Measurements from ENCODE around the gene ACAA1.
"Not testable (repeated sequence)": the region's sequence is repeated elsewhere in the genome, so short reads cannot be mapped to it uniquely, and the experiment has no call there.

The ACAA1 gene, protein sequence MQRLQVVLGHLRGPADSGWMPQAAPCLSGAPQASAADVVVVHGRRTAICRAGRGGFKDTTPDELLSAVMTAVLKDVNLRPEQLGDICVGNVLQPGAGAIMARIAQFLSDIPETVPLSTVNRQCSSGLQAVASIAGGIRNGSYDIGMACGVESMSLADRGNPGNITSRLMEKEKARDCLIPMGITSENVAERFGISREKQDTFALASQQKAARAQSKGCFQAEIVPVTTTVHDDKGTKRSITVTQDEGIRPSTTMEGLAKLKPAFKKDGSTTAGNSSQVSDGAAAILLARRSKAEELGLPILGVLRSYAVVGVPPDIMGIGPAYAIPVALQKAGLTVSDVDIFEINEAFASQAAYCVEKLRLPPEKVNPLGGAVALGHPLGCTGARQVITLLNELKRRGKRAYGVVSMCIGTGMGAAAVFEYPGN

GRCh38 chr3:38136777-38137614 is at the start of gene ACAA1:
TSS of gene ACAA1 (minus strand) at chr3:38137127. CDS start at chr3:38137035, 92 bp downstream.
- DNase-seq = peak; percentile 92

GRCh38 chr3:38177181-38177580 is 40.3 kb upstream of the ACAA1 start:
- no peak for DNase-seq

GRCh38 chr3:38173834-38174418 is 37.0 kb upstream of the ACAA1 start:
- DNase-seq = no peak

DNA sequence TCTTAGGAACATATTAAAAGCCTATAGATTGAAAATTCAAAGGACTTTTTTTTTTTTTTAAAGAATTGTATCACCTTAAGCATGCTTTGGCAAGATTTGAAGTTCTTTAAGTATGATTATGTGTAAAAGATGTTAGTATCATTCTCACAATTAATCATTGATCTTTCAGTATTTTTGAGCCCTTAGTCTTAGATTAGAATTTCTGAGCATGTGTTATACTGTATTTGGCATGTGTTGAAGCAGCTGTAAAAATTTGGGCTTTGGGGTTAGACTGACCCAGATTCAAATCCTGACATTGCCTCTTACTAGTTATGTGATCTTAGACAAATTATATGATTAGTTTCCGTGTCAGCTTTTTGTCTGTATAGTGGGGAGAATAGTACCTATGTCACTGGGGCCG is 34.7 kb upstream of the ACAA1 start:
- DNase-seq = no peak

DNA sequence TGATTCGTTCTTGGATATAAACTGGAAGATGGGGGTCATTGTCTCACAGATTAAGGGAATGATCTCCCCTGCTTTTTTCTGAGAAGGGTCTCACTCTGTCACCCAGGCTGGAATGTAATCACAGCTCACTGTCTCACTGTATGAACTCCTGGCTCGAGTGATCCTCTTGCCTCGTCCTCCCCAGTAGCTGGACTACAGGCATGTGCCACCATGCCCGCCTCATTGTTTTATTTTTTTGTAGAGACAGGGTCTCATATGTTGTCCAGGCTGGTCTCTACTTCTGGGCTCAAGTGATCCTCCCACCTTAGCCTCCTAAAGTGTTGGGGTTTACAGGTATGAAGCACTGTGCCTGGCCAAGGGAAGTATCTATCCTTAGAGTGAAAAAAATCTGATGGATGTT is 33.8 kb upstream of the ACAA1 start:
- no peak for DNase-seq

DNA sequence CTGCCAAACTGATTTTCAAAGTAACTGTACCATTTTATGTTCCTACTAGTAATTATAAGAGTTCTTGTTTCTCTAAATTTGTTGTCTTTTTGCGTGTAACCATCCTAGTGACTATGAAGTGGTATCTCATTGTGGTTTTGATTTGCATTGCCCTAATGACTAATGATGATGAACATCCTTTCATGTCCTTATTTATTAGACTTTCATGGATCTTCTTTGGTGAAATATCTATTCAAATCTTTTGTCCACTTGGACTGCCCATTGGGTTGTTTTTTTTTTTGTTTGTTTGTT is 32.0 kb upstream of the ACAA1 start:
- no peak for DNase-seq

DNA sequence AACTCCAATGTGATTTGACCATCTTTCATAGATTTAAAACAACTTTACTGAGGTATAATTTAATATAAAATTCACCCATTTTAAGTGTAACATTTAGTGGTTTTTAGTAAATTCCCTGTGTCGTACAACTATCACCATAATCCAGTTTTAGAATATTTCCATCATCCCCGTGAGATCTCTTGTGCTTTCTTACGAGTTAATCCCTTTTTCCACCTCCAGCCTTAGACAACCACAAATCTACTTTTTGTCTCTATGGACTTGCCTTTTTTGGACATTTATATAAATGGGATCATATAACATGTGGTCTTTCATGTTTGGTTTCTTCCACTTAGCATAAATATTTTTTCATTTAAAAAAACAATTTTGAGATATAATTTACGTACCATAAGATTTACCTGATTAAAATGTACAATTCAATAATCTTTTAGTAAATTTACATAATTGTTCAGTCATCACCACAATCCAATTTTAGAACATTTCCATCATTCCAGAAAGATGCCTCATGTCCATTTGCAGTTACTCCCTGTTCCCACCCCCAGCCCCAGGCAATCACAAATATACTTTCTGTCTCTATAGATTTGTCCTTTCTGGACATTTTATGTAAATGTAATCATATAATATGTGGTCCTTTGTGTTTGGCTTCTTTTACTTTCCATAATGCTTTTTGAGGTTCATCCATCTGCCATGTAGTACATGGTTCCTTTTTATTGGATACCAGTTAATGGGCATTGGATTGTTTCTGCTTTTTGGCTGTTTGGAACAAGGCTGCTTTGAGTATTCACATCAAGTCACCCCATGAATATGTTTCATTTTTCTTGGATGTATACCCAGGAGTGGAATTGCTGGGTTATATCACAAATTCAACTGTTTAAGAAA is 31.5 kb upstream of the ACAA1 start:
- DNase-seq = no peak

DNA sequence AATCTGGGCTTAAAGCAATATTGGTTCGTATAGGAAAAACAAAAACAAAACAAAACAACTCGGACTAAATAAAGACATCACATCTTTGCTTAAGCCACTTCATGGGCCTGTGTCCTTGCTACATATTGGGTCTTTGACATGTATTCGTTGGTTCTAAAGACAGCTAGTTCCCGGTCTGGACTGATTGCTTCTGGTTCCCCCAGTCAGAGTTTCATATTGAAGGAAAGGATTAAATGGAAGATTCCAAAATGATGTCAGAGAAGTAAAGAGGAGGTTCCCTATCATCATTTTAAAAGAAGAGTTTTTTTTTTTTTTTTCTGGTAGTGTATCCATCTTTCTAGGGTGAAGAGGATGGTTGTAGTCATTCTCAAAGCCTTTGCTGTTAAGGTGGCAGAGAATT is 30.7 kb upstream of the ACAA1 start:
- no peak for DNase-seq

- no peak for DNase-seq
Measured at GRCh38 chr3:38165722-38166387, 28.9 kb upstream of the ACAA1 start.

GRCh38 chr3:38164952-38165721 is 28.2 kb upstream of the ACAA1 start, which contains the start of gene OXSR1:
TSS of gene OXSR1 (plus strand) at chr3:38165537. CDS start at chr3:38165877, 340 bp downstream.
- peak; percentile 91 for DNase-seq

DNA sequence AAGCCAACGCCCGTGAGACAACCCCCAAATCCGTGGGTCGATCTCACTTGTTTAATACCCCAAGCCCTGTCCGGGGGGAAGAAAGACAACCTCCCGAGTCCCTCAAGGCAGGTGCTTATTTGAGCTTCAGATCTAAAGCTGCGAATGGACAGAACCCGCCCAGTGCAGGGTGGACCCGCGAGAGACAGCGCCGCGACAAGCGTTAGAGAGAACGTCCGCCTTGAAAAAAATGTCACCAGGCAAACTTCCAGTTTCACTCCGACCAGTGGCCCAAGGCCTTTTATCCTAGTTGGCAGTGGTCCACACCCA is 27.7 kb upstream of the ACAA1 start:
- no peak for DNase-seq

- no peak for DNase-seq
Measured at GRCh38 chr3:38163841-38164642, 27.1 kb upstream of the ACAA1 start.

DNA sequence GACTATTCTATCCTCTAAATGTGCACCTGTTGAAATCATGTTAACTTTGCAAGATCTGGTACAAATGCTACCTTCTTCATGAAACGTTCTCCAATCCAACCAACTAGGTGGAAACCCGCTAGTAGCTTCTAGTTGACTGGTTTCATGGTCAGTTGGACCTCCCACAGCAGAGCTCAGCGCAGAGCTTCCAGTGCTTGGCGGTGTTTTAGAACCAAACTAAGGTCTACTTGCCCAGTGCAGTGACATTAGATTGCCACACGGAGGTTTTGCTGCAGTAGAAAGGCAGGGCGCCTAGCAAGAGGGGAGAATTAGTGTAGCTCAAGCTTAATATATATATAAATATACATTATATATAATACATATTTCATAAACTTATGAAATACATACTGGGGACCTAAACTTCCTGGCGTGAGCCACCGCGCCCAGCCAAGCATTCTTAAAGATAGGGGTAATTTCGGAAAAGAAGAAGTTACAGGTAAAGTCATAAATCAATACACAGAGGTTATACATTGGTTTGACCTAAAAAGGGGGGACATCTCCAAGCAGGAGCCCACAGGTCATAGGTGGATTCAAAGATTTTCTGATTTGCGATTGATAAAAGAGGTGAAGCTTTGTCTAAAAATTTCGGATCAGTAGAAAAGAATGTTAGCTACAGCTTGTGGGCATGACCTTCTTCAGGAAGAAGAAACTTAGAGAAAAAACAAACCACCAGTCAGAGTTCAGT is 26.4 kb upstream of the ACAA1 start:
- DNase-seq = no peak

GRCh38 chr3:38160704-38161103 is 23.8 kb upstream of the ACAA1 start:
- not testable (repeated sequence) for DNase-seq

DNA sequence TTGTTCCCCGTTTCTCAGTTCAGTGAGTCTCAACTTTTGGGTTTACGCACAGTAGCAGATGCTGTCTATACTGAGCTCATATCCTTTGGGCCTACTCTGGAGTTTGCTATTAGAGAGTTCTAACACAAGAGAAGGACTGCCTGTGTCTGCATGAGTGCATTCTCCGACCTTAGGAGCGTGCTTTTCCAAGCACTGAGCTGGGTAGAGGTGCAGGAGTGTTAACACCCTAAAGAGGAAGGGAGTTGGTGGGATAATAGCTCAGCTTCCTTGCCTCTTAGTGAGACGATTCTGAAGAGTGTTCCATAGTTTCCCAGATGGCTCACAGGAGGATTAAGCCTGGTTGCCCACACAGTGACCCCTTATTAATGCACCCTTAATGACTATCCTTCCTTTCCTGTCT is 21.5 kb upstream of the ACAA1 start:
- DNase-seq = no peak

GRCh38 chr3:38157595-38157994 is 20.7 kb upstream of the ACAA1 start:
- DNase-seq = peak; percentile 7

DNA sequence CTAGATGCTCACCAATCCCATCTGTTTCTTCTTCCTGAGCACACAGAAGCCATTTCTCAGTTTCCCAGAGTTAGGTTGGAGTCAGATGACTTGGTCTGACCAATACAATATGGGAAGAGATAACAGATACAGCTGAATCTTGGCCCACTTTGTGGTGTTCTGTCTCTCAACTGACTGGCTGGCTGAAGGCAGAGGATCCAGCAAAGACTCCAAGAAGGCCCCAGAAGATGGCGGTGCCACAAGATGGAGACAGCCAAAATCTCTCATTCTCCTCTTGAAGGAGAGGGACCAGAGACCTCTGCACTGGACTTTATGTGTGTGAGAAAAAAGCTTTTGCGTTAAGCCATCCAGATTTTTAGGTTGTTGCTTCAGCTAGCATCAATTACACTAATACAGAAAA is 20.2 kb upstream of the ACAA1 start:
- no peak for DNase-seq

DNA sequence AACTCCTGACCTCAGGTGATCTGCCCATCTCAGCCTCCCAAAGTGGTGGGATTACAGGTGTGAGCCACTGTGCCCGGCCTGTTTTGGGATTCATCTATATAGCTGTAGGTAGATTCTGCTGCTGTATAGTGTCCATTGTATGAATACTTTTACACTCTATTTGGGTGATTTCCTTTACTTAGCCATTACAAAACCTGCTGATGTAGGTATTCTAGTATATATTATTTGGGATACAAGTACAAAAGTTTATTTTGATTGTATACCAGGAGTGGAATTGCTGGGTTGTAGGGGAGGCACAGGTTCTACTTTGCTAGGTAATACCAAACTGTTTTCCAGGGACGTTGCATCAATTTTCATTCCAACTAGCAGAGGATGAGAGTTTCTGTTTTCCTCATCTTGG is 18.9 kb upstream of the ACAA1 start:
- no peak for DNase-seq

DNA sequence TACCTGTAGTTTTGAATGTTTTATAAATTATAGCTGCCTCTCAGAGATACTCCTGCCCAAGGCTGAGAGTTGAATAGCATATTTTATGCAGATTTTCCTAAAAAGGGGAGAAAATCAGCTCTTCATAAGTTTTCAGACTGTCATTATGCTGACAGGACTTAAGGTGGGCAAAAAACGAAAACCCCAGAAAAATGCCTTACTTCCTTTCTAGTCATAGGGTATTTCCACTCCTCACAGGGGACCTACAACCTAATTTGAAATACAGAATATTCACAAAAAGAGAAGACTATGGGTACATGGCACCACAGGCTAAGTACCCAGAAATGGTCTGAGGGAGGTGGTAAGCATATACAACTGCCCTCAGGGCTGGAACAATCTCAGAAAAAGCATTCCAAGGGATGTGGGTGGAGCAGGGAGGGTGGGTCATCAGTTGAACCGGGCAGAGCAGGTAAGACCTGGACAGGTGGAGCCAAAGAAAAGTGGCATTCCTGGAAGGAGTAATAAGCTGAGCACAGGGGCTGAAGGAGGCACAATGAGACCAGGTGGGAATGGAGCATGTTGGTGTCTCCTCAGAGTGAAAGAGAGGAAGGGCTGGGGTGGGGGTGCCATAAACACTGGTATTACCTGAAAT is 17.8 kb upstream of the ACAA1 start:
- no peak for DNase-seq

Data from NCI-H2171 (cell line).